Activated CD8-positive, alpha-beta memory T cell treated with anti-CD3 and anti-CD28 coated beads for 24 hours (primary cell): ENCODE results near the gene EFTUD2.
"Not testable (repeated sequence)": the region's sequence is repeated elsewhere in the genome, so short reads cannot be mapped to it uniquely, and the experiment has no call there.

Experiments
- DNase-seq: peaks from one replicate; pipeline ENCODE4 v3.0.0-alpha.2; 2020

The EFTUD2 gene

GRCh38 chr17:44899074-44899782, at the start of gene EFTUD2:
TSS of gene EFTUD2 (minus strand) at chr17:44899445. CDS start at chr17:44894521, 4,924 bp downstream.
- peak; percentile 100 for DNase-seq

GRCh38 chr17:44948315-44948795, 49.1 kb upstream of the EFTUD2 start:
- no peak for DNase-seq

GRCh38 chr17:44947461-44948314, 48.4 kb upstream of the EFTUD2 start, which contains the start of gene KIF18B:
TSS of gene KIF18B (minus strand) at chr17:44947773. CDS start at chr17:44936344, 11,429 bp downstream.
- peak; percentile 92 for DNase-seq

- DNase-seq, result not testable (repeated sequence)
These were observed 46.4 kb upstream of the EFTUD2 start for GRCh38 chr17:44945652-44946051.

- no peak for DNase-seq
These were observed 43.2 kb upstream of the EFTUD2 start for GRCh38 chr17:44942456-44942855.

- no peak for DNase-seq
These were observed 42.6 kb upstream of the EFTUD2 start for GRCh38 chr17:44941712-44942331.

- no peak for DNase-seq
These were observed 41.5 kb upstream of the EFTUD2 start for GRCh38 chr17:44940768-44941167.

GRCh38 chr17:44940317-44940716, 41.1 kb upstream of the EFTUD2 start:
- no peak for DNase-seq

- DNase-seq, result no peak
These were observed 35.9 kb upstream of the EFTUD2 start for GRCh38 chr17:44935116-44935515.

GRCh38 chr17:44934745-44935105, 35.5 kb upstream of the EFTUD2 start:
- DNase-seq, result no peak

GRCh38 chr17:44933824-44934744, 34.8 kb upstream of the EFTUD2 start:
- no peak for DNase-seq

GRCh38 chr17:44932787-44933097, 33.5 kb upstream of the EFTUD2 start:
- no peak for DNase-seq

- no peak for DNase-seq
These were observed 33.0 kb upstream of the EFTUD2 start for GRCh38 chr17:44932096-44932786.

- DNase-seq, result no peak
These were observed 32.1 kb upstream of the EFTUD2 start for GRCh38 chr17:44931376-44931775.

- no peak for DNase-seq
These were observed 31.4 kb upstream of the EFTUD2 start for GRCh38 chr17:44930667-44931066.

- DNase-seq, result no peak
These were observed 29.9 kb upstream of the EFTUD2 start for GRCh38 chr17:44928950-44929720.

- no peak for DNase-seq
These were observed 28.9 kb upstream of the EFTUD2 start for GRCh38 chr17:44928136-44928535.

GRCh38 chr17:44927696-44928095, 28.5 kb upstream of the EFTUD2 start:
- no peak for DNase-seq

- DNase-seq, result no peak
These were observed 27.7 kb upstream of the EFTUD2 start for GRCh38 chr17:44926821-44927525.
